IMR-90 (cell line): ENCODE measurements around the gene SLC25A3. TPM values are rescaled to one million over a fixed set of nuclear protein-coding genes. Genes with fewer than 3 reads are reported as not detected.

Experiments
- ATAC-seq: fragments of 200-7000 bp; cut with Tn5 transposase; 2 replicates; pipeline ENCODE4 v1.9.1; 2020; ENCODE audit warnings: low read depth, mild to moderate bottlenecking, moderate library complexity
- BruUV-seq: library from RNA; stranded (reverse); fragments of 400-500 nt; replicated peaks from 2 replicates; lab custom pipeline; 2021; lab: Mats Ljungman, UMichigan
- CTCF ChIA-PET: fragments of 300-600 bp; formaldehyde crosslinking; extraction: SDS; loops from one replicate; lab custom pipeline; 2021; ENCODE audit warnings: antibody characterized with exemption; lab: Yijun Ruan, JAX
- POLR2A ChIA-PET: fragments of 300-600 bp; sonication (Branson Sonifier 250); formaldehyde crosslinking; loops from one replicate; lab custom pipeline; 2022; ENCODE audit warnings: antibody characterized with exemption; ENCODE audit not compliant: unreplicated experiment; lab: Charles Lee
- DNase-seq: peaks from one replicate; pipeline ENCODE4 v3.0.0; 2013
- H2AFZ ChIP-seq: replicated peaks from 2 replicates; pipeline ENCODE3; 2013; ENCODE audit warnings: low read length, mild to moderate bottlenecking; ENCODE audit not compliant: poor library complexity
- H2AK5ac ChIP-seq: 2 replicates; pipeline ENCODE4 v1.6.1; 2013; ENCODE audit warnings: low read depth, low read length, inconsistent platforms
- H2AK9ac ChIP-seq: replicated peaks from 2 replicates; pipeline ENCODE3; 2013; ENCODE audit warnings: mild to moderate bottlenecking, low read depth, low read length, moderate library complexity; ENCODE audit not compliant: poor library complexity
- H2BK120ac ChIP-seq: 2 replicates; pipeline ENCODE4 v1.6.1; 2013; ENCODE audit warnings: low read depth, low read length, inconsistent platforms
- H2BK15ac ChIP-seq: 3 replicates; pipeline ENCODE4 v1.6.1; 2013; ENCODE audit warnings: low read depth, low read length, inconsistent platforms
- H2BK20ac ChIP-seq: 2 replicates; pipeline ENCODE4 v1.6.1; 2013; ENCODE audit warnings: low read depth, mild to moderate bottlenecking, inconsistent platforms, low read length, moderate library complexity
- H2BK5ac ChIP-seq: 2 replicates; pipeline ENCODE4 v1.6.1; 2013; ENCODE audit warnings: mild to moderate bottlenecking, low read depth, low read length, inconsistent platforms; ENCODE audit not compliant: poor library complexity, severe bottlenecking
- H3K14ac ChIP-seq: replicated peaks from 2 replicates; pipeline ENCODE4 v1.6.1; 2013; ENCODE audit warnings: low read depth, low read length, inconsistent platforms
- H3K18ac ChIP-seq: 2 replicates; pipeline ENCODE4 v1.6.1; 2013; ENCODE audit warnings: low read depth, low read length, control low read depth
- H3K23ac ChIP-seq: 2 replicates; pipeline ENCODE4 v1.6.1; 2013; ENCODE audit warnings: low read depth, low read length, inconsistent platforms
- H3K27ac ChIP-seq: 2 replicates; pipeline ENCODE4 v1.5.1; 2013; ENCODE audit warnings: mild to moderate bottlenecking, control low read depth, low read length; ENCODE audit not compliant: insufficient read depth
- H3K27me3 ChIP-seq: 2 replicates; pipeline ENCODE4 v1.6.1; 2013; ENCODE audit warnings: low read length; ENCODE audit not compliant: control insufficient read depth, insufficient read depth
- H3K36me3 ChIP-seq: 2 replicates; pipeline ENCODE4 v1.6.1; 2013; ENCODE audit warnings: low read length, mixed read lengths; ENCODE audit not compliant: control insufficient read depth, insufficient read depth
- H3K4ac ChIP-seq: 2 replicates; pipeline ENCODE4 v1.6.1; 2013; ENCODE audit warnings: low read depth, low read length, inconsistent platforms
- H3K4me1 ChIP-seq: 2 replicates; pipeline ENCODE4 v1.6.1; 2013; ENCODE audit warnings: low read length, mixed read lengths; ENCODE audit not compliant: control insufficient read depth, insufficient read depth
- H3K4me2 ChIP-seq: 2 replicates; pipeline ENCODE4 v1.6.1; 2013; ENCODE audit warnings: low read depth, mild to moderate bottlenecking, control low read depth, low read length, moderate library complexity
- H3K4me3 ChIP-seq: 2 replicates; pipeline ENCODE4 v1.5.1; 2013; ENCODE audit warnings: low read depth, mild to moderate bottlenecking, control low read depth, low read length, moderate library complexity; ENCODE audit not compliant: insufficient read depth
- H3K56ac ChIP-seq: 2 replicates; pipeline ENCODE4 v1.6.1; 2013; ENCODE audit warnings: low read length, inconsistent platforms; ENCODE audit not compliant: insufficient read depth; ENCODE audit errors: extremely low read depth
- H3K79me1 ChIP-seq, 2 experiments: 2 replicates each; pipeline ENCODE4 v1.6.1; 2013; ENCODE audit warnings: low read length in 2 of 2, inconsistent platforms in 1 of 2, low read depth in 1 of 2
- H3K9ac ChIP-seq: 2 replicates; pipeline ENCODE4 v1.6.1; 2013; ENCODE audit warnings: low read depth, low read length, control low read depth
- H3K9me1 ChIP-seq: 2 replicates; pipeline ENCODE4 v1.6.1; 2013; ENCODE audit warnings: low read length, inconsistent platforms; ENCODE audit not compliant: insufficient read depth
- H3K9me3 ChIP-seq: 2 replicates; pipeline ENCODE4 v1.6.1; 2013; ENCODE audit warnings: low read length; ENCODE audit not compliant: control insufficient read depth, insufficient read depth
- H4K20me1 ChIP-seq: 2 replicates; pipeline ENCODE4 v1.6.1; 2013; ENCODE audit warnings: low read length, inconsistent platforms; ENCODE audit not compliant: insufficient read depth
- H4K5ac ChIP-seq: 2 replicates; pipeline ENCODE4 v1.6.1; 2013; ENCODE audit warnings: mild to moderate bottlenecking, low read depth, low read length, control low read depth
- H4K8ac ChIP-seq, 2 experiments: 2 replicates each; pipeline ENCODE4 v1.6.1; 2013; ENCODE audit warnings: low read depth in 2 of 2, low read length in 2 of 2, control low read depth in 1 of 2, inconsistent platforms in 1 of 2
- H4K91ac ChIP-seq: 2 replicates; pipeline ENCODE4 v1.6.1; 2013; ENCODE audit warnings: low read depth, low read length, inconsistent platforms; ENCODE audit not compliant: insufficient read depth
- MAFK ChIP-seq: IDR thresholded peaks from 2 replicates; pipeline ENCODE4 v1.6.1; 2012; ENCODE audit warnings: low read depth, low read length, improper control_type of control experiment
- WGBS, 2 experiments: methylation state at CpG; one replicate each; pipeline versions ENCODE4 v1.1.5 to v1.1.7; 2013; ENCODE audit warnings: missing lambda C conversion rate in 2 of 2; ENCODE audit not compliant: insufficient read length in 1 of 2; ENCODE audit errors: extremely low coverage in 2 of 2; 5-methylcytosine and 5-hydroxymethylcytosine counted together
- dilution Hi-C: fragments of 300-500 bp; cut with HindIII; formaldehyde crosslinking; loops from one replicate; pipeline ENCODE4 v1.14.3; 2018; ENCODE audit warnings: low sequenced_read_pairs; ENCODE audit not compliant: unreplicated experiment
- in situ Hi-C: fragments of 300-500 bp; cut with MboI; formaldehyde crosslinking; loops from 3 replicates; pipeline ENCODE4 v1.14.3; 2019; ENCODE audit warnings: low sequenced_read_pairs, inconsistent platforms, mixed read lengths
- intact Hi-C: fragments of 100-400 bp; cut with micrococcal nuclease; formaldehyde crosslinking; loops from 2 replicates; pipeline ENCODE4 v1.10.0; 2022
- polyA plus RNA-seq, 3 experiments: library from polyadenylated mRNA; depleted of rRNA; stranded (reverse); fragments of >200 nt; gene quantifications; 2 replicates each; pipeline ENCODE4 v1.2.3, GENCODE V29; 2012; ENCODE audit warnings: low replicate concordance in 1 of 3
- total RNA-seq: library from RNA; depleted of rRNA; stranded (reverse); fragments of >200 nt; gene quantifications from 2 replicates; pipeline ENCODE4 v1.2.3, GENCODE V29; 2012

The SLC25A3 gene
- total and polyA plus RNA-seq, 2 of the 4 experiments (the other 2 are of a cell fraction), result 657 to 861 TPM

- intact Hi-C loops (no loop called here), dilution Hi-C loops (no loop called here), in situ Hi-C loops (loop anchor here (25.0 kb wide), 1 partner anchor 413 kb away; no protein-coding TSS in a partner anchor)
- no peak overlapping the region for H3K56ac ChIP-seq
- H2AFZ ChIP-seq, result no peak overlapping the region
- H3K4me2 ChIP-seq, result no peak overlapping the region
- no peak overlapping the region for H3K14ac ChIP-seq
- H2AK9ac ChIP-seq, result no peak overlapping the region
- H3K23ac ChIP-seq, result no peak overlapping the region
- no peak overlapping the region for H3K4ac ChIP-seq
- no peak for DNase-seq
- ATAC-seq, result no peak
- H3K18ac ChIP-seq, result no peak overlapping the region
- H3K36me3 ChIP-seq, result no peaks in the 10 kb centered on the region
- H2BK15ac ChIP-seq, result no peak overlapping the region
- no peaks in the 10 kb centered on the region for H4K20me1 ChIP-seq
- H2BK5ac ChIP-seq, result no peak overlapping the region
- no TSS peak for BruUV-seq
- no peak overlapping the region for H2AK5ac ChIP-seq
- H3K9me1 ChIP-seq, result no peaks in the 10 kb centered on the region
- no peak overlapping the region for H3K4me3 ChIP-seq
- no peak for TF ChIP-seq MAFK
- no peak overlapping the region for H2BK20ac ChIP-seq
- H3K27me3 ChIP-seq, result no peaks in the 10 kb centered on the region
- WGBS, 2 experiments, result 80% methylated on average over 1 of the region's 1 CpG; no CpG with 5 or more reads in 1 of the 2 experiments
- POLR2A ChIA-PET, result no interaction called here
- CTCF ChIA-PET, result no interaction called here
- H4K91ac ChIP-seq, result no peak overlapping the region
- no peak overlapping the region for H2BK120ac ChIP-seq
- H4K5ac ChIP-seq, result no peak overlapping the region
- H3K79me1 ChIP-seq, result no peaks in the 10 kb centered on the region
- H3K4me1 ChIP-seq, result no peaks in the 10 kb centered on the region
- no peak overlapping the region for H3K27ac ChIP-seq
- H3K9ac ChIP-seq, result no peak overlapping the region
- no peak overlapping the region for H4K8ac ChIP-seq
- no peaks in the 10 kb centered on the region for H3K9me3 ChIP-seq
Measured at GRCh38 chr12:98574110-98574509, 19.4 kb upstream of the SLC25A3 start.
